ENCODE data around the gene AFF2.

GRCh38 chrX:148552775-148553174 is 52.4 kb downstream of the AFF2 start:
- no peak for TF ChIP-seq CTCF (IDR thresholded peaks at IDR 0.05)
- TF ChIP-seq EP300 (IDR thresholded peaks at IDR 0.05), result no peak
